ENCODE results near the gene CLEC4D.
"Not testable (repeated sequence)": the region's sequence is repeated elsewhere in the genome, so short reads cannot be mapped to it uniquely, and the experiment has no call there.

CLEC4D gene

GRCh38 chr12:8513256-8513655, at the start of gene CLEC4D:
TSS of gene CLEC4D (plus strand) at chr12:8513503. CDS start at chr12:8513733, 230 bp downstream.
- DNase-seq = no peak

GRCh38 chr12:8465301-8465996, 47.9 kb upstream of the CLEC4D start:
- DNase-seq = no peak

GRCh38 chr12:8466241-8466640, 47.1 kb upstream of the CLEC4D start:
- DNase-seq = no peak

- no peak for DNase-seq
Measured at GRCh38 chr12:8471090-8471489, 42.2 kb upstream of the CLEC4D start.

GRCh38 chr12:8475508-8476203, 37.6 kb upstream of the CLEC4D start:
- no peak for DNase-seq

GRCh38 chr12:8482571-8483061, 30.7 kb upstream of the CLEC4D start:
- DNase-seq = no peak

GRCh38 chr12:8483079-8483478, 30.2 kb upstream of the CLEC4D start:
- no peak for DNase-seq

- no peak for DNase-seq
Measured at GRCh38 chr12:8491646-8492530, 21.4 kb upstream of the CLEC4D start.

GRCh38 chr12:8493084-8493483, 20.2 kb upstream of the CLEC4D start:
- DNase-seq = peak; percentile 48

- not testable (repeated sequence) for DNase-seq
Measured at GRCh38 chr12:8495671-8496070, 17.6 kb upstream of the CLEC4D start.

GRCh38 chr12:8496074-8496473, 17.2 kb upstream of the CLEC4D start:
- not testable (repeated sequence) for DNase-seq

- DNase-seq = no peak
Measured at GRCh38 chr12:8499616-8500015, 13.7 kb upstream of the CLEC4D start.

GRCh38 chr12:8501720-8502119, 11.6 kb upstream of the CLEC4D start:
- DNase-seq = peak; percentile 3

GRCh38 chr12:8504351-8504750, 9.0 kb upstream of the CLEC4D start:
- DNase-seq = no peak

GRCh38 chr12:8507596-8507995, 5.7 kb upstream of the CLEC4D start:
- no peak for DNase-seq

GRCh38 chr12:8508223-8508622, 5.1 kb upstream of the CLEC4D start:
- DNase-seq = no peak

GRCh38 chr12:8508910-8509841, 4.1 kb upstream of the CLEC4D start:
- no peak for DNase-seq

- DNase-seq = no peak
Measured at GRCh38 chr12:8517971-8518370, 4.7 kb downstream of the CLEC4D start.

- peak; percentile 18 for DNase-seq
Measured at GRCh38 chr12:8519171-8519570, 5.9 kb downstream of the CLEC4D start.

GRCh38 chr12:8527250-8528130, 14.2 kb downstream of the CLEC4D start:
- DNase-seq = no peak

- DNase-seq = no peak
Measured at GRCh38 chr12:8532045-8532444, 18.7 kb downstream of the CLEC4D start.
